GM23338 (cell line): ENCODE measurements around the gene MTCL1.
A peak's percentile ranks its signal among the peaks of the same experiment; 100 is the strongest.

Experiments used
- EZH2 ChIP-seq: fragments of 200-600 bp; sonication (generic); IDR thresholded peaks from one replicate; pipeline ENCODE4 v1.8.0; 2017; ENCODE audit warnings: antibody characterized with exemption, mild to moderate bottlenecking, low read depth; ENCODE audit not compliant: unreplicated experiment
- EZH2phosphoT487 ChIP-seq: fragments of 200-600 bp; sonication (generic); IDR thresholded peaks from one replicate; pipeline ENCODE4 v1.8.1; 2018; ENCODE audit warnings: antibody characterized with exemption; ENCODE audit not compliant: unreplicated experiment
- POLR2AphosphoS5 ChIP-seq: IDR thresholded peaks from 2 replicates; pipeline ENCODE4 v1.6.1; 2016; ENCODE audit warnings: antibody characterized with exemption, low read depth
- TF ChIP-seq, protein P1 (sequence below), 2 experiments: fragments of 200-600 bp in 1 of 2; sonication (generic) in 1 of 2; conservative IDR thresholded peaks; 2 replicates each; pipeline versions ENCODE4 v1.5.1 to v1.6.1; 2016 to 2017; ENCODE audit warnings: antibody characterized with exemption in 2 of 2, low read depth in 2 of 2, mild to moderate bottlenecking in 2 of 2, moderate library complexity in 1 of 2
- TF ChIP-seq, protein P2 (sequence below): IDR thresholded peaks from one replicate; pipeline ENCODE4 v1.6.1; 2018; ENCODE audit warnings: antibody characterized with exemption; ENCODE audit not compliant: unreplicated experiment

DNA sequence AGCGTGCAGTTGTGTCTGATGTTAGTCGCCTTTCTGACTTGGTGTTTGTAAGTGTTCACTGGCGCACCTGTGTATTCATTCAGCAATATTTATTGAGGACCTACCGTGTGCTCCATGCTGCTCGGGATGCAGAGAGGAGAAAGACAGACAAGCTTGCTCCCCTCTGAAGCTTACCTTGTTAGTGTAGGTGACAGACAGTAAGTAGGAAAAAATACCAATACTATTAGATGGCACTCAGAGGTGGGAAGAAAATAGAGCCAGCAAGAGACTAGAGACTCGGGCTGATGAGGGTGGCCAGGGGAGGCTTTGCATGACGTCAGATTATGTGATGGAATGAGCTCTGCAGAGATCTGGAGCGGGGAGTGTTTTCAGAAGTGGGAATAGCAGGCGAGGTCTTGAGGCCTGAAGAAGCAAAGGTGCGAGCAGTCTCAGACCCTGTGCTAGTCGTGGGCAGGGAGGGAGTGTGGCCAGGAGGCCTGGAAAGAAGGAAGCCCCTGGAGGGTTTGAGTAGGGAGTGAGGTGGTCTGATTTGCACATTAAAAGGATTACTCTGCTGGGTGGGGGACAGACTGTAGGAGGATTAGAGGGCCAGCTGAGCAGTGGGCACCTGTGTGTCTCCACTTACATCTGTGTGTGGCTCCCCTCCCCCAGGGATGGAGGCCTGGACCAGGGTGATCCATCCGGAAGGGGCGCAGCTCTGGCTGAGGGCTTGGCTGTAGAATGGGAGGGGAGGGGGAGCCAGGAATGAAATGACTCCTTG, 11.8 kb downstream of the MTCL1 start:
- TF ChIP-seq, protein P1, sequence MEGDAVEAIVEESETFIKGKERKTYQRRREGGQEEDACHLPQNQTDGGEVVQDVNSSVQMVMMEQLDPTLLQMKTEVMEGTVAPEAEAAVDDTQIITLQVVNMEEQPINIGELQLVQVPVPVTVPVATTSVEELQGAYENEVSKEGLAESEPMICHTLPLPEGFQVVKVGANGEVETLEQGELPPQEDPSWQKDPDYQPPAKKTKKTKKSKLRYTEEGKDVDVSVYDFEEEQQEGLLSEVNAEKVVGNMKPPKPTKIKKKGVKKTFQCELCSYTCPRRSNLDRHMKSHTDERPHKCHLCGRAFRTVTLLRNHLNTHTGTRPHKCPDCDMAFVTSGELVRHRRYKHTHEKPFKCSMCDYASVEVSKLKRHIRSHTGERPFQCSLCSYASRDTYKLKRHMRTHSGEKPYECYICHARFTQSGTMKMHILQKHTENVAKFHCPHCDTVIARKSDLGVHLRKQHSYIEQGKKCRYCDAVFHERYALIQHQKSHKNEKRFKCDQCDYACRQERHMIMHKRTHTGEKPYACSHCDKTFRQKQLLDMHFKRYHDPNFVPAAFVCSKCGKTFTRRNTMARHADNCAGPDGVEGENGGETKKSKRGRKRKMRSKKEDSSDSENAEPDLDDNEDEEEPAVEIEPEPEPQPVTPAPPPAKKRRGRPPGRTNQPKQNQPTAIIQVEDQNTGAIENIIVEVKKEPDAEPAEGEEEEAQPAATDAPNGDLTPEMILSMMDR (conservative IDR thresholded peaks at IDR 0.05; ENCODE audit: low read depth in 2 of 2), result peak in 1 of 2 experiments; percentile 26; a peak in 1 of 4 replicates
- TF ChIP-seq EZH2 (no peak), EZH2phosphoT487 (no peak), POLR2AphosphoS5 (no peak)
- TF ChIP-seq, protein P2, sequence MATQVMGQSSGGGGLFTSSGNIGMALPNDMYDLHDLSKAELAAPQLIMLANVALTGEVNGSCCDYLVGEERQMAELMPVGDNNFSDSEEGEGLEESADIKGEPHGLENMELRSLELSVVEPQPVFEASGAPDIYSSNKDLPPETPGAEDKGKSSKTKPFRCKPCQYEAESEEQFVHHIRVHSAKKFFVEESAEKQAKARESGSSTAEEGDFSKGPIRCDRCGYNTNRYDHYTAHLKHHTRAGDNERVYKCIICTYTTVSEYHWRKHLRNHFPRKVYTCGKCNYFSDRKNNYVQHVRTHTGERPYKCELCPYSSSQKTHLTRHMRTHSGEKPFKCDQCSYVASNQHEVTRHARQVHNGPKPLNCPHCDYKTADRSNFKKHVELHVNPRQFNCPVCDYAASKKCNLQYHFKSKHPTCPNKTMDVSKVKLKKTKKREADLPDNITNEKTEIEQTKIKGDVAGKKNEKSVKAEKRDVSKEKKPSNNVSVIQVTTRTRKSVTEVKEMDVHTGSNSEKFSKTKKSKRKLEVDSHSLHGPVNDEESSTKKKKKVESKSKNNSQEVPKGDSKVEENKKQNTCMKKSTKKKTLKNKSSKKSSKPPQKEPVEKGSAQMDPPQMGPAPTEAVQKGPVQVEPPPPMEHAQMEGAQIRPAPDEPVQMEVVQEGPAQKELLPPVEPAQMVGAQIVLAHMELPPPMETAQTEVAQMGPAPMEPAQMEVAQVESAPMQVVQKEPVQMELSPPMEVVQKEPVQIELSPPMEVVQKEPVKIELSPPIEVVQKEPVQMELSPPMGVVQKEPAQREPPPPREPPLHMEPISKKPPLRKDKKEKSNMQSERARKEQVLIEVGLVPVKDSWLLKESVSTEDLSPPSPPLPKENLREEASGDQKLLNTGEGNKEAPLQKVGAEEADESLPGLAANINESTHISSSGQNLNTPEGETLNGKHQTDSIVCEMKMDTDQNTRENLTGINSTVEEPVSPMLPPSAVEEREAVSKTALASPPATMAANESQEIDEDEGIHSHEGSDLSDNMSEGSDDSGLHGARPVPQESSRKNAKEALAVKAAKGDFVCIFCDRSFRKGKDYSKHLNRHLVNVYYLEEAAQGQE, result no peak
